ENCODE results near the gene C1QTNF8.

The C1QTNF8 gene

DNA sequence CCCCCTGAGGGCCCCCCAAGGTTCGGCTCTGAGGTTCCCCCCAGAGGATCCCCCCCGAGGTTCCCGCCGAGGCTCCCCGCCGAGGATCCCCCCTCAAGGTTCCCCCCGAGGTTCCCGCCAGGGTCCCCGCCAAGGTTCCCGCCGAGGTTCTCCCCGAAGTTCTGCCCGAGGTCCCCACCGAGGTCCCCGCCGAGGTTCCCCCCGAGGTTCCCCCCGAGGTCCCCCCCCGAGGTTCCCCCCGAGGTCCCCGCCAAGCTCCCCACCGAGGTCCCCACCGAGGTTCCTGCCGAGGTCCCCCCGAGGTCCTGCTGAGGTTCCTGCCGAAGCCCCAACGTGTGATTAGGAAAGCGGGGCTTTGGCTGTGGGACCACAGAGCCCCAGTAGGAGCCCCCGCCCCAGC lies 55.7 kb downstream of the C1QTNF8 start:
- in situ Hi-C loops (cut with MboI; ENCODE audit: low pct_unique_long_range_greater_than_20kb, low sequenced_read_pairs) = no loop called here
- no peak for DNase-seq

DNA sequence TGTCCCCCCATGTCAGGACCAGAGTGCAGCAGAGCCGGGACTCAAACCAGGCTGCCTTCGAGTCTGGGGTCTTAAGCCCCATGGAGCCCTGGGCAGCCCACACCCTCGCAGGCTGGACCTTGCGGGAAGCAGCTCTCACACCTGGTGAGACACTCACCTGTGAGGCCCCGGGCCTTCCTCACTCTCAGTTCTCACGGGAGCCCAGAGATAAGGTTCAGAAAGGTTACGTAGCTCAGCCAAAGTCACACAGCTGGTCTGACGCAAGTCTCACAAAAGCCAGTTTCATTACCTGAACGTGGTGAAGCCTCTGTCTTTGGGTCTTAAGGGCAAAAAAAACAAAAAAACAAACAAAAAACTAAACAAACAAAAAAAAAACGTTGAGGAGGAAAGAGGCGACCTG lies 56.3 kb downstream of the C1QTNF8 start:
- in situ Hi-C loops (cut with MboI; ENCODE audit: low pct_unique_long_range_greater_than_20kb, low sequenced_read_pairs) = no loop called here
- no peak for DNase-seq

DNA sequence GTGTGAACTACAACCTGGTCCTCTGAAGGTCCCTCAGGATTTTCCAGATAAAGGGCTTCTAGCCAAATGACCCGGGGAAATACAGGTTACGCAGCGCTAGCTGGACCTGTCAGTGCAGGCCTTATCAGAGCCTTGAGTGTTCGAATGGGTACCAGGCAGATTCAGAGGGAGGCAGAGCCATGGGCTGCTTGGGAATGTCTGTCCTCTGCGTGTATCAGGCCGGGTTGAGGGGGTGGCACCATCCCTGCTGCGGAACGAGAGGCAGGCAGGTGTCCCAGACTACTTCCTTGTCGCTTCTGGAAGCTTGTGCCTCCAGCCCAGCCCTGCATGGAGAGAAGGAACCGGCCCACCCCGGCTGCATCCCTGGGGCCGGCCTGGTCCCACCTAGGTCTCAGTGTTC lies 57.1 kb downstream of the C1QTNF8 start:
- no peak for DNase-seq
- in situ Hi-C loops (cut with MboI; ENCODE audit: low pct_unique_long_range_greater_than_20kb, low sequenced_read_pairs) = no loop called here
